GM23248 (cell line): ENCODE results near the gene KCNMA1.

Experiments
- EZH2 ChIP-seq: fragments of 200-600 bp; sonication (generic); IDR thresholded peaks from 2 replicates; pipeline ENCODE4 v1.6.1; 2018; ENCODE audit warnings: antibody characterized with exemption, mild to moderate bottlenecking; ENCODE audit not compliant: insufficient read depth, poor library complexity, severe bottlenecking
- EZH2phosphoT487 ChIP-seq: fragments of 200-600 bp; sonication (generic); IDR thresholded peaks from 2 replicates; pipeline ENCODE4 v1.6.1; 2018; ENCODE audit warnings: antibody characterized with exemption, moderate library complexity, mild to moderate bottlenecking, low read depth; ENCODE audit not compliant: insufficient read depth

- no peak for TF ChIP-seq EZH2phosphoT487
- no peak for TF ChIP-seq EZH2
Measured at GRCh38 chr10:77577666-77578229, 59.9 kb downstream of the KCNMA1 start.
